GM18511 (cell line): ENCODE measurements around the gene GAPDHS.

Source experiments
- ATAC-seq: cut with Tn5 transposase; IDR thresholded peaks from one replicate; pipeline ENCODE4 v1.9.1; 2021; ENCODE audit warnings: mild to moderate bottlenecking, moderate library complexity; ENCODE audit not compliant: unreplicated experiment

Gene GAPDHS

GRCh38 chr19:35533201-35533821 lies at the start of gene GAPDHS:
Gene GAPDHS (plus strand): TSS chr19:35533456. CDS start chr19:35533528, 72 bp downstream.
- no peak for ATAC-seq

GRCh38 chr19:35484252-35485036 lies 48.8 kb upstream of the GAPDHS start:
- peak; percentile 75 for ATAC-seq

- ATAC-seq, result no peak
Measured at GRCh38 chr19:35486268-35486708, 47.0 kb upstream of the GAPDHS start.

- ATAC-seq, result no peak
Measured at GRCh38 chr19:35487656-35488182, 45.5 kb upstream of the GAPDHS start.

- ATAC-seq, result no peak
Measured at GRCh38 chr19:35488677-35489076, 44.6 kb upstream of the GAPDHS start.

- no peak for ATAC-seq
Measured at GRCh38 chr19:35490364-35490763, 42.9 kb upstream of the GAPDHS start, which contains the start of gene KRTDAP. Gene KRTDAP (minus strand): TSS chr19:35490464. CDS start chr19:35490442, 22 bp downstream.

GRCh38 chr19:35491836-35492360 lies 41.4 kb upstream of the GAPDHS start:
- no peak for ATAC-seq

GRCh38 chr19:35493971-35494370 lies 39.3 kb upstream of the GAPDHS start:
- no peak for ATAC-seq

GRCh38 chr19:35495107-35496064 lies 37.9 kb upstream of the GAPDHS start:
- ATAC-seq, result peak; percentile 62

GRCh38 chr19:35497406-35497805 lies 35.9 kb upstream of the GAPDHS start:
- no peak for ATAC-seq

- no peak for ATAC-seq
Measured at GRCh38 chr19:35498220-35498619, 35.0 kb upstream of the GAPDHS start.

GRCh38 chr19:35498984-35499527 lies 34.2 kb upstream of the GAPDHS start:
- no peak for ATAC-seq

- no peak for ATAC-seq
Measured at GRCh38 chr19:35500611-35501010, 32.6 kb upstream of the GAPDHS start.

GRCh38 chr19:35501684-35502083 lies 31.6 kb upstream of the GAPDHS start:
- no peak for ATAC-seq

GRCh38 chr19:35502751-35503150 lies 30.5 kb upstream of the GAPDHS start:
- ATAC-seq, result no peak

- no peak for ATAC-seq
Measured at GRCh38 chr19:35506011-35506410, 27.2 kb upstream of the GAPDHS start.

GRCh38 chr19:35507561-35507960 lies 25.7 kb upstream of the GAPDHS start:
- ATAC-seq, result no peak

- no peak for ATAC-seq
Measured at GRCh38 chr19:35508129-35508528, 25.1 kb upstream of the GAPDHS start.

GRCh38 chr19:35509018-35509652 lies 24.1 kb upstream of the GAPDHS start:
- ATAC-seq, result no peak
